Measurements from ENCODE around the gene EFCAB12.
"Not testable (repeated sequence)": the region's sequence is repeated elsewhere in the genome, so short reads cannot be mapped to it uniquely, and the experiment has no call there.

Gene EFCAB12

GRCh38 chr3:129364811-129365210 is 63.6 kb downstream of the EFCAB12 start:
- not testable (repeated sequence) for DNase-seq

GRCh38 chr3:129363356-129363755 is 65.1 kb downstream of the EFCAB12 start:
- DNase-seq, result not testable (repeated sequence)

- DNase-seq, result no peak
Measured at GRCh38 chr3:129360705-129361460, 67.6 kb downstream of the EFCAB12 start.

GRCh38 chr3:129360171-129360611 is 68.2 kb downstream of the EFCAB12 start:
- no peak for DNase-seq

- DNase-seq, result no peak
Measured at GRCh38 chr3:129358772-129359371, 69.6 kb downstream of the EFCAB12 start.

GRCh38 chr3:129358177-129358771 is 70.2 kb downstream of the EFCAB12 start:
- DNase-seq, result no peak

GRCh38 chr3:129357616-129358015 is 70.8 kb downstream of the EFCAB12 start:
- no peak for DNase-seq

- no peak for DNase-seq
Measured at GRCh38 chr3:129356756-129357425, 71.5 kb downstream of the EFCAB12 start.

- no peak for DNase-seq
Measured at GRCh38 chr3:129353589-129353941, 74.9 kb downstream of the EFCAB12 start.

- DNase-seq, result no peak
Measured at GRCh38 chr3:129352650-129353588, 75.5 kb downstream of the EFCAB12 start.

GRCh38 chr3:129352045-129352444 is 76.4 kb downstream of the EFCAB12 start:
- DNase-seq, result no peak
